Measurements from ENCODE around the gene XXYLT1.

DNA sequence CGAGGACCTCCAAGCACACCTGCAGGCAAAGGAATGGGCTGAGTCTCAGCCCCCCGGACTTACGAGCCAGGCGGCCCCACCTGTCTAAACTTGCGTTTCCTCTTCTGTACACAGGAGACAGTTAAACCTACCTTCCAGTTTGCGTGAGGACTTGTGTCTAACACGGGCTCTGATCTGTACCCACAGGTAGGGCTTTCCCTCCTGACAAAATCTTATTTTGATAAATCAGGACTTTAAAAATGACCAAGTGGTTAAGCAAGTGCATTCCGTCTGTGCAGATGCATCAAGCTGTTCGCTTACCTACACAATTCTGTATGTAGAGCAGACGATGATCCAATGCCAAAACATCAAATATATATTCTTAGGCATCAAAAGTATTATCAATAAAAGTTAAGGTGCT is 238.0 kb downstream of the XXYLT1 start:
- TF ChIP-seq, protein P1, sequence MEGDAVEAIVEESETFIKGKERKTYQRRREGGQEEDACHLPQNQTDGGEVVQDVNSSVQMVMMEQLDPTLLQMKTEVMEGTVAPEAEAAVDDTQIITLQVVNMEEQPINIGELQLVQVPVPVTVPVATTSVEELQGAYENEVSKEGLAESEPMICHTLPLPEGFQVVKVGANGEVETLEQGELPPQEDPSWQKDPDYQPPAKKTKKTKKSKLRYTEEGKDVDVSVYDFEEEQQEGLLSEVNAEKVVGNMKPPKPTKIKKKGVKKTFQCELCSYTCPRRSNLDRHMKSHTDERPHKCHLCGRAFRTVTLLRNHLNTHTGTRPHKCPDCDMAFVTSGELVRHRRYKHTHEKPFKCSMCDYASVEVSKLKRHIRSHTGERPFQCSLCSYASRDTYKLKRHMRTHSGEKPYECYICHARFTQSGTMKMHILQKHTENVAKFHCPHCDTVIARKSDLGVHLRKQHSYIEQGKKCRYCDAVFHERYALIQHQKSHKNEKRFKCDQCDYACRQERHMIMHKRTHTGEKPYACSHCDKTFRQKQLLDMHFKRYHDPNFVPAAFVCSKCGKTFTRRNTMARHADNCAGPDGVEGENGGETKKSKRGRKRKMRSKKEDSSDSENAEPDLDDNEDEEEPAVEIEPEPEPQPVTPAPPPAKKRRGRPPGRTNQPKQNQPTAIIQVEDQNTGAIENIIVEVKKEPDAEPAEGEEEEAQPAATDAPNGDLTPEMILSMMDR (IDR thresholded peaks at IDR 0.05) = no peak
- no peak for TF ChIP-seq POLR2A (IDR thresholded peaks at IDR 0.05)
- no peak for TF ChIP-seq POLR2AphosphoS5 (IDR thresholded peaks at IDR 0.05)
- no peak for TF ChIP-seq EP300 (IDR thresholded peaks at IDR 0.05)
